Coronary artery (tissue), 2 donors: Measurements from ENCODE around the gene ARHGAP24.

Experiments
- DNase-seq: peaks from one replicate; pipeline ENCODE4 v3.0.0-alpha.2; 2017; ENCODE audit warnings: low spot score
- H3K27ac ChIP-seq, 2 donors: fragments of 200-600 bp; sonication (generic); one replicate each; pipeline ENCODE4 v1.5.1; 2016 to 2019
- H3K4me3 ChIP-seq: fragments of 200-600 bp; sonication (generic); 2 replicates; pipeline ENCODE4 v1.5.1; 2016; ENCODE audit warnings: mild to moderate bottlenecking, moderate library complexity
- CTCF ChIP-seq: fragments of 200-600 bp; sonication (generic); IDR thresholded peaks from one replicate; pipeline ENCODE4 v1.5.1; 2019; ENCODE audit warnings: antibody characterized with exemption

Gene ARHGAP24

GRCh38 chr4:85543832-85544231 lies 68.9 kb downstream of the ARHGAP24 start:
- no peak for DNase-seq
- H3K4me3 ChIP-seq, result no peak overlapping the region
- no peak overlapping the region for H3K27ac ChIP-seq
- TF ChIP-seq CTCF, result no peak

GRCh38 chr4:85544751-85545150 lies 69.8 kb downstream of the ARHGAP24 start:
- no peak for DNase-seq
- no peak overlapping the region for H3K27ac ChIP-seq
- TF ChIP-seq CTCF, result no peak
- H3K4me3 ChIP-seq, result no peak overlapping the region

- Histone ChIP-seq H3K4me3 (no peak overlapping the region), H3K27ac (no peak overlapping the region)
- no peak for TF ChIP-seq CTCF
- no peak for DNase-seq
Observed at GRCh38 chr4:85548116-85548515, 73.2 kb downstream of the ARHGAP24 start.

GRCh38 chr4:85548841-85549240 lies 73.9 kb downstream of the ARHGAP24 start:
- Histone ChIP-seq H3K4me3 (no peak overlapping the region), H3K27ac (no peak overlapping the region)
- no peak for TF ChIP-seq CTCF
- no peak for DNase-seq

- no peak for DNase-seq
- no peak for TF ChIP-seq CTCF
- Histone ChIP-seq H3K4me3 (no peak overlapping the region), H3K27ac (no peak overlapping the region)
Observed at GRCh38 chr4:85555206-85555605, 80.3 kb downstream of the ARHGAP24 start.

- DNase-seq, result no peak
- TF ChIP-seq CTCF, result no peak
- Histone ChIP-seq H3K4me3 (no peak overlapping the region), H3K27ac (no peak overlapping the region)
Observed at GRCh38 chr4:85556283-85556682, 81.3 kb downstream of the ARHGAP24 start.

- H3K4me3 ChIP-seq, result no peak overlapping the region
- DNase-seq, result no peak
- H3K27ac ChIP-seq, result no peak overlapping the region
- no peak for TF ChIP-seq CTCF
Observed at GRCh38 chr4:85557016-85557901, 82.3 kb downstream of the ARHGAP24 start.
